Karpas-422 (cell line): ENCODE results near the gene ULK4. TPM values are rescaled to one million over a fixed set of nuclear protein-coding genes. Genes with fewer than 3 reads are reported as not detected.

Source experiments
- DNase-seq: peaks from one replicate; pipeline ENCODE4 v3.0.0-alpha.2; 2015
- H2AFZ ChIP-seq: fragments of 200-600 bp; sonication (generic); 2 replicates; pipeline ENCODE4 v1.6.1; 2014; ENCODE audit warnings: antibody characterized with exemption, low read length, mixed read lengths
- H3K27ac ChIP-seq: fragments of 200-600 bp; sonication (generic); 2 replicates; pipeline ENCODE4 v1.5.1; 2014; ENCODE audit warnings: mild to moderate bottlenecking, low read length, moderate library complexity
- H3K27me3 ChIP-seq: fragments of 200-600 bp; sonication (generic); 2 replicates; pipeline ENCODE4 v1.6.1; 2014; ENCODE audit warnings: low read length, mixed read lengths
- H3K36me3 ChIP-seq: fragments of 200-600 bp; sonication (generic); 2 replicates; pipeline ENCODE4 v1.6.1; 2014; ENCODE audit warnings: low read length, mixed read lengths; ENCODE audit not compliant: insufficient read depth
- H3K4me1 ChIP-seq: fragments of 200-600 bp; sonication (generic); 2 replicates; pipeline ENCODE4 v1.6.1; 2014; ENCODE audit warnings: mild to moderate bottlenecking, low read length, mixed read lengths
- H3K4me2 ChIP-seq: fragments of 200-600 bp; sonication (generic); 2 replicates; pipeline ENCODE4 v1.6.1; 2014; ENCODE audit warnings: low read length, low read depth, mild to moderate bottlenecking; ENCODE audit not compliant: poor library complexity, severe bottlenecking
- H3K4me3 ChIP-seq: fragments of 200-600 bp; sonication (generic); 2 replicates; pipeline ENCODE4 v1.5.1; 2014; ENCODE audit warnings: mild to moderate bottlenecking, antibody characterized with exemption, low read length, mixed read lengths
- H3K79me2 ChIP-seq: fragments of 200-600 bp; sonication (generic); 2 replicates; pipeline ENCODE4 v1.6.1; 2014; ENCODE audit warnings: mild to moderate bottlenecking, low read length, mixed read lengths
- H3K9ac ChIP-seq: fragments of 200-600 bp; sonication (generic); 2 replicates; pipeline ENCODE4 v1.6.0; 2014; ENCODE audit warnings: low read length
- H3K9me2 ChIP-seq: fragments of 200-600 bp; sonication (generic), shearing (Covaris generic); replicated peaks from 2 replicates; pipeline ENCODE4 v1.6.0; 2014; ENCODE audit warnings: mild to moderate bottlenecking, low read length, moderate library complexity; ENCODE audit not compliant: insufficient read depth
- H3K9me3 ChIP-seq: fragments of 300-700, 200-600 bp; sonication (generic); 2 replicates; pipeline ENCODE4 v1.6.1; 2014; ENCODE audit warnings: low read length, mixed read lengths
- H4K20me1 ChIP-seq: fragments of 200-600 bp; sonication (generic); 2 replicates; pipeline ENCODE4 v1.6.1; 2014; ENCODE audit warnings: mild to moderate bottlenecking, antibody characterized with exemption, low read length, low read depth; ENCODE audit not compliant: insufficient read depth
- total RNA-seq: library from RNA; depleted of rRNA; stranded (reverse); fragments of >200 nt; shearing (Covaris generic); gene quantifications from 2 replicates; pipeline ENCODE4 v1.2.3, GENCODE V29; 2014; ENCODE audit warnings: low replicate concordance

Gene ULK4
- total RNA-seq, 1 experiment from 2014 or later = 8.8 TPM

GRCh38 chr3:41975416-41976103 is 13.7 kb upstream of the ULK4 start:
- H3K4me1 ChIP-seq = no peaks in the 10 kb centered on the region
- DNase-seq = no peak
- no peaks in the 10 kb centered on the region for H4K20me1 ChIP-seq
- no peaks in the 10 kb centered on the region for H3K9me3 ChIP-seq
- H3K4me2 ChIP-seq = no peak overlapping the region
- no peak overlapping the region for H2AFZ ChIP-seq
- H3K36me3 ChIP-seq = no peaks in the 10 kb centered on the region
- no peaks in the 10 kb centered on the region for H3K27me3 ChIP-seq
- no peaks in the 10 kb centered on the region for H3K79me2 ChIP-seq
- H3K9ac ChIP-seq = no peak overlapping the region
- H3K4me3 ChIP-seq = no peak overlapping the region
- no peaks in the 10 kb centered on the region for H3K9me2 ChIP-seq
- H3K27ac ChIP-seq = no peak overlapping the region

DNA sequence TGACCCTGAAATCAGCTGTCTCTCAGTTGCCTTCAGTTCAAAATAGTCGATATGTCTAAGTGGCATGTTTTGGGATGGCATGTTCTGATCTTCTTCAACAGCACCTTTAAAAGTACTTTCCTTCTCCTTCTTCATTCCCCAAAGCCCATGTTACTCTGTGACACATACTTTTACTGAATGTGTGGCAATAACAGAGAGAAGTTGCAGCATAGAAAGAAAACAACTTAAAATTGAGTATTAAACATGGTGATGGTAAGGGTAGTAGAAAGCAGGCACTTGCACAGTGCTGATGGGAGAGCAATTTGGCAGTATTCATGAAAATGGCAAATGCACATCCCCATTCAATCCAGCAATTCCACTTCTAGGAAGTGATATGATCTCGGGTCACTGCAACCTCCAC is 12.3 kb upstream of the ULK4 start:
- H2AFZ ChIP-seq = no peak overlapping the region
- H3K9me3 ChIP-seq = no peaks in the 10 kb centered on the region
- no peak overlapping the region for H3K4me2 ChIP-seq
- no peak overlapping the region for H3K27ac ChIP-seq
- H3K4me3 ChIP-seq = no peak overlapping the region
- no peak for DNase-seq
- no peaks in the 10 kb centered on the region for H3K27me3 ChIP-seq
- H3K9me2 ChIP-seq = no peaks in the 10 kb centered on the region
- no peaks in the 10 kb centered on the region for H3K36me3 ChIP-seq
- H3K9ac ChIP-seq = no peak overlapping the region
- no peaks in the 10 kb centered on the region for H3K79me2 ChIP-seq
- no peaks in the 10 kb centered on the region for H4K20me1 ChIP-seq
- H3K4me1 ChIP-seq = no peaks in the 10 kb centered on the region

DNA sequence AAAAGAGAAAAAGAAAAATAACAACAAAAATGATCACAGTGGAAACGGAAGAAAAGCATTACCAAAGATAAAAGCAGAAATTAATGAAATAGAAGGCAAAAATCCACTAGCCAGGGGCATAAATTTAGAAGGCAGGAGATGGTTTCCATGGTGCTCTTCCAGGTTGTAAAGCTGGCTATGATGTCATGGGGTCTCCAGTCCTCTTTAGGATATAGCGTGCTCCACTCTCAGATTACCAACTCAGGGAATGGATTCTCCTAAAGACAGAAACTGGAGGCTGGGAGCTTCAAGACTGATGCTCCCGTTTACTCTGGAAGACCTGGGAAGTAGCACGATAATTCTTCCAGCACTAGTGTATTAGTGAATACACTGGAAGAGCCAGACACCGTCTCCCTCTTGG is 10.9 kb upstream of the ULK4 start:
- no peaks in the 10 kb centered on the region for H3K4me1 ChIP-seq
- H3K36me3 ChIP-seq = no peaks in the 10 kb centered on the region
- H3K27ac ChIP-seq = no peak overlapping the region
- no peak overlapping the region for H3K9ac ChIP-seq
- no peak overlapping the region for H2AFZ ChIP-seq
- no peaks in the 10 kb centered on the region for H3K9me3 ChIP-seq
- no peak for DNase-seq
- no peaks in the 10 kb centered on the region for H3K79me2 ChIP-seq
- no peaks in the 10 kb centered on the region for H4K20me1 ChIP-seq
- no peaks in the 10 kb centered on the region for H3K9me2 ChIP-seq
- H3K4me2 ChIP-seq = no peak overlapping the region
- H3K4me3 ChIP-seq = no peak overlapping the region
- no peaks in the 10 kb centered on the region for H3K27me3 ChIP-seq

DNA sequence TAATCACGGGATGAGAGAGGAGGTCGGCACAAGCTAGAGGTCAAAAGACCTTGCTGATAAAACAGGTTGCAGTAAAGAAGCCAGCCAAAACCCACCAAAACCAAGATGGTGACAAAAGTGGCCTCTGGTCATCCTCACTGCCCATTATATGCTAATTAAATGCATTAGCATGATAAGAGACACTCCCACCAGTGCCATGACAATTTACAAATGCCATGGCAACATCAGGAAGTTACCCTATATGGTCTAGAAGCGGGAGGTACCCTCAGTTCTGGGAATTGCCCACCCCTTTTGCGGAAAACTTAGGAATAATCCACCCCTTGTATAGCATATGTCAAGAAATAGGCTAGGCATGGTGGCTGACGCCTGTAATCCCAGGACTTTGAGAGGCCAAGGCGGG is 4.3 kb upstream of the ULK4 start:
- H3K27ac ChIP-seq = no peak overlapping the region
- H3K9me3 ChIP-seq = no peaks in the 10 kb centered on the region
- no peaks in the 10 kb centered on the region for H3K79me2 ChIP-seq
- no peak overlapping the region for H3K9ac ChIP-seq
- peaks cover 7% of the 10 kb centered on the region for H3K4me1 ChIP-seq
- no peaks in the 10 kb centered on the region for H4K20me1 ChIP-seq
- DNase-seq = no peak
- H3K4me2 ChIP-seq = no peak overlapping the region
- H3K36me3 ChIP-seq = no peaks in the 10 kb centered on the region
- H3K4me3 ChIP-seq = no peak overlapping the region
- no peaks in the 10 kb centered on the region for H3K27me3 ChIP-seq
- H2AFZ ChIP-seq = no peak overlapping the region
- 0 out of 2 replicates have a peak, but pooled peaks cover 4% of the 10 kb centered on the region for H3K9me2 ChIP-seq

DNA sequence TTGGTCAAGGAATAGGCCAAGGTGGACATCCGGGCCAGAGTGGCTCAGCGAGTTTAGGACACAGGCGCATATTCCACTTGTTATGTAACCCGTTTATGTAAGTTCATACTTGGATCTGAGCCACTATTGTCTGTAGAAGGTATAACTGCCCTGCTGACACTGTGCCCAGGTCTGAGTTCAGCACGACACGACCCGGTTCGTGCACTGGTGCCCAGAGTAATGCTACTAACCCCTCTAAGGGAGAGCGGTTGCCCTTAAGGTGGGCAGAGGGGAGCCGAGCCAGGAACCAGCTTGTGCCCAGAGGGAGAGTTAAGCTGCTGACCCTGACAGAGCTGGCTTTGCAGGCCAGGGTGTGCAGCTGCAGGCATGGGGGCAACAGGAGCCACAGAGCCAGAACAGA is 1.9 kb upstream of the ULK4 start:
- no peak for DNase-seq
- no peaks in the 10 kb centered on the region for H4K20me1 ChIP-seq
- no peaks in the 10 kb centered on the region for H3K36me3 ChIP-seq
- H3K4me1 ChIP-seq = peaks cover 18% of the 10 kb centered on the region
- no peak overlapping the region for H3K9ac ChIP-seq
- H3K27ac ChIP-seq = no peak overlapping the region
- H3K4me3 ChIP-seq = no peak overlapping the region
- no peaks in the 10 kb centered on the region for H3K27me3 ChIP-seq
- no peak overlapping the region for H2AFZ ChIP-seq
- peaks cover 10% of the 10 kb centered on the region; the same call in 1 of the 2 replicates for H3K79me2 ChIP-seq
- 0 out of 2 replicates have a peak, but pooled peaks cover 4% of the 10 kb centered on the region for H3K9me2 ChIP-seq
- H3K4me2 ChIP-seq = no peak overlapping the region
- H3K9me3 ChIP-seq = no peaks in the 10 kb centered on the region

- peak; percentile 88 for DNase-seq
- Histone ChIP-seq H4K20me1 (no peaks in the 10 kb centered on the region), H3K9ac (peak overlapping the region; percentile 74), H3K27ac (peak overlapping the region; percentile 38; the same call in 1 of the 2 replicates), H3K27me3 (no peaks in the 10 kb centered on the region), H3K9me2 (0 out of 2 replicates have a peak, but pooled peaks cover 4% of the 10 kb centered on the region), H3K4me1 (peaks cover 18% of the 10 kb centered on the region), H3K9me3 (no peaks in the 10 kb centered on the region), H3K36me3 (no peaks in the 10 kb centered on the region), H3K4me2 (peak overlapping the region; percentile 93), H3K4me3 (peak overlapping the region; percentile 84), H3K79me2 (peaks cover 26% of the 10 kb centered on the region), H2AFZ (peak overlapping the region; percentile 66; the same call in 1 of the 2 replicates)
Measured at GRCh38 chr3:41960826-41961750, 815 bp downstream of the ULK4 start.

GRCh38 chr3:41956574-41956973 is 5.3 kb downstream of the ULK4 start:
- no peak overlapping the region for H3K9ac ChIP-seq
- no peak overlapping the region for H3K4me2 ChIP-seq
- H3K4me3 ChIP-seq = no peak overlapping the region
- no peaks in the 10 kb centered on the region for H3K36me3 ChIP-seq
- H3K79me2 ChIP-seq = peaks cover 30% of the 10 kb centered on the region
- no peak overlapping the region for H2AFZ ChIP-seq
- H3K9me3 ChIP-seq = no peaks in the 10 kb centered on the region
- no peaks in the 10 kb centered on the region for H4K20me1 ChIP-seq
- H3K4me1 ChIP-seq = peaks cover 11% of the 10 kb centered on the region
- no peak overlapping the region for H3K27ac ChIP-seq
- DNase-seq = no peak
- H3K9me2 ChIP-seq = no peaks in the 10 kb centered on the region
- H3K27me3 ChIP-seq = no peaks in the 10 kb centered on the region

DNA sequence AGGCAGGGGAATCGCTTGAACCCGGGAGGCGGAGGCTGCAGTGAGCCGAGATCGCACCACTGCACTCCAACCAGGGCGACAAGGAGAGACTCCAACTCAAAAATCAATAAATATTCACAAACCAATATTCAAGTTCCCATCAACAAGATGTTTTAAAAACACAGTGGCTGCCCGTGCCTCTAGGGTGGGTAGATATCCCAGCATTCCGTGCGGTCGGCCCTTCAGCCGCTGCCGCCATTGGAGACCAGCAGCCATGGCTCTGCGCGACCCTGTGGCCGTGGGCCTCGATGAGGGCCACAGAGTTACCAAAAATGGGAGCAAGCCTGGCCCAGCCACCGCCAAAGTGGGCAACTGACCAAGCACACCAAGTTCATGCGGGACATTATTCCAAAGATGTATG is 6.7 kb downstream of the ULK4 start:
- Histone ChIP-seq H3K4me2 (no peak overlapping the region), H3K9me2 (no peaks in the 10 kb centered on the region), H3K9me3 (no peaks in the 10 kb centered on the region), H3K4me1 (peaks cover 3% of the 10 kb centered on the region), H3K36me3 (no peaks in the 10 kb centered on the region), H3K27ac (no peak overlapping the region), H3K4me3 (no peak overlapping the region), H3K79me2 (peaks cover 26% of the 10 kb centered on the region), H3K9ac (no peak overlapping the region), H4K20me1 (no peaks in the 10 kb centered on the region), H2AFZ (no peak overlapping the region), H3K27me3 (no peaks in the 10 kb centered on the region)
- no peak for DNase-seq
